ENCODE data around the gene RNF183. TPM values are rescaled to one million over a fixed set of nuclear protein-coding genes. Genes with fewer than 3 reads are reported as not detected.

Gene RNF183
- total RNA-seq, 6 experiments from 2014 or later, result 0.27 TPM; not detected in 5

GRCh38 chr9:113293285-113293878 is 9.8 kb downstream of the RNF183 start:
- DNase-seq (no peak), ATAC-seq (no peak)
- peaks cover 5 to 47% (median 26%) of the 10 kb centered on the region in 4 donors for H3K36me3 ChIP-seq
- H3K27me3 ChIP-seq, result no peaks in the 10 kb centered on the region
- no peak overlapping the region for H3K4me3 ChIP-seq
- H3K4me1 ChIP-seq, result no peaks in the 10 kb centered on the region
- no peak for TF ChIP-seq CTCF (IDR thresholded peaks at IDR 0.05)
- TF ChIP-seq POLR2A (IDR thresholded peaks at IDR 0.05), result no peak
- H3K27ac ChIP-seq, result no peak overlapping the region
- no peaks in the 10 kb centered on the region for H3K9me3 ChIP-seq
- WGBS (ENCODE audit: insufficient coverage, low coverage, low lambda C conversion rate, missing lambda C conversion rate), result 96% methylated on average over 7 of the region's 7 CpGs
- intact Hi-C loops (cut with DNase I), result no loop called here

DNA sequence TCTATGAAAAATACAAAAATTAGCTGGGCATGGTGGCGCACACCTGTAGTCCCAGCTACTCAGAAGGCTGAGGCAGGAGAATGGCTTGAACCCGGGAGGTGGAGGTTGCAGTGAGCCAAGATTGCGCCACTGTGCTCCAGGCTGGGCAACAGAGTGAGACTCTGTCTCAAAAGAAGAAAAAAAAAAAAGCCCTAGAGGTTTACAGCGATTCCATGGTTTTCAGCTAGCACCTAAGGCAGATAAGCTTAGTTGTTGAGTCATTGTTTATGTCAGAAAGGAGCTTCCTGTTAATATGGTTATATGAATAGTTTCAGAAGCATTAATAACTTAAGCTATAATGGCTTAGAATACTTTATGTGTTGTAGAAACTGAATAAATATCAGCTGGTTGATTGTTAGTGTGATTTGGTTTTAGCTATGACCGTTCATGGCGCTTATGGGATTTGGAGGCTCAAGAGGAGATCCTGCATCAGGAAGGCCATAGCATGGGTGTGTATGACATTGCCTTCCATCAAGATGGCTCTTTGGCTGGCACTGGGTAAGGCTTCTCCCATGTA is 13.0 kb downstream of the RNF183 start:
- intact Hi-C loops (cut with DNase I), result no loop called here
- no peak for DNase-seq
- Histone ChIP-seq H3K27me3 (no peaks in the 10 kb centered on the region), H3K36me3 (peaks cover 5 to 77% (median 39%) of the 10 kb centered on the region in 4 donors), H3K4me1 (no peaks in the 10 kb centered on the region), H3K4me3 (no peak overlapping the region), H3K27ac (no peak overlapping the region), H3K9me3 (no peaks in the 10 kb centered on the region)
- no peak for TF ChIP-seq POLR2A (IDR thresholded peaks at IDR 0.05)
- no peak for TF ChIP-seq CTCF (IDR thresholded peaks at IDR 0.05)
- 87% methylated on average over 6 of the region's 6 CpGs for WGBS (ENCODE audit: insufficient coverage, low coverage, low lambda C conversion rate, missing lambda C conversion rate)
- no peak for ATAC-seq

DNA sequence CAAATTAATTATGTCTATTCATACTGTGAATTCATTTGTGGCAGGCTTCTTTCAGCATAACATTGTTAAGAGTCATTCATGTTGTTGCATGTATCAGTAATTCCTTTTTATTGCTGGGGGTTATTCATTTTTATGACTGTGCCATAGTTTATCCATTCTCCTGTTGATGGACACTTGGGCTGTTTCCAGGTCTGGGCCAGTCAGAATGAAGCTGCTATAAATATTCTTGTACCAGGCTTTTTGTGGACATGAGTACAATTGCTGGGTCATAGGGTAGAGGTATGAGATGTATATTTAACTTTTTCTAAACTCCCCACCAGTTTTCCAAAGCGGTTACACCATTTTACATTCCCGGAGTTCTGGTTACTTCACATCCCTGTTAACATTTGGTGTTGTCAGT is 14.1 kb downstream of the RNF183 start:
- H3K4me1 ChIP-seq, result no peaks in the 10 kb centered on the region
- intact Hi-C loops (cut with DNase I), result no loop called here
- 60% methylated on average over 1 of the region's 2 CpGs for WGBS (ENCODE audit: insufficient coverage, low coverage, low lambda C conversion rate, missing lambda C conversion rate)
- DNase-seq (no peak), ATAC-seq (no peak)
- H3K4me3 ChIP-seq, result no peak overlapping the region
- H3K27me3 ChIP-seq, result no peaks in the 10 kb centered on the region
- H3K27ac ChIP-seq, result no peak overlapping the region
- TF ChIP-seq CTCF (IDR thresholded peaks at IDR 0.05) (no peak), POLR2A (IDR thresholded peaks at IDR 0.05) (no peak)
- H3K9me3 ChIP-seq, result no peaks in the 10 kb centered on the region
- H3K36me3 ChIP-seq, result peaks cover 5 to 87% (median 44%) of the 10 kb centered on the region in 4 donors

GRCh38 chr9:113281356-113281755 is 21.8 kb downstream of the RNF183 start:
- Histone ChIP-seq H3K9me3 (no peaks in the 10 kb centered on the region), H3K36me3 (peaks cover 0 to 72% (median 23%) of the 10 kb centered on the region in 4 donors), H3K4me3 (no peak overlapping the region), H3K4me1 (peaks cover 0 to 10% (median 0%) of the 10 kb centered on the region in 4 donors), H3K27me3 (no peaks in the 10 kb centered on the region), H3K27ac (no peak overlapping the region)
- intact Hi-C loops (cut with DNase I), result no loop called here
- WGBS (ENCODE audit: insufficient coverage, low coverage, low lambda C conversion rate, missing lambda C conversion rate), result 100% methylated on average over 4 of the region's 4 CpGs
- no peak for ATAC-seq
- TF ChIP-seq CTCF (IDR thresholded peaks at IDR 0.05) (no peak), POLR2A (IDR thresholded peaks at IDR 0.05) (no peak)
- no peak for DNase-seq
